Prostate gland (tissue), 2 donors: Measurements from ENCODE around the gene DCAF7. TPM values are rescaled to one million over a fixed set of nuclear protein-coding genes. Genes with fewer than 3 reads are reported as not detected.

Experiments used
- DNase-seq: peaks from one replicate; pipeline ENCODE4 v3.0.0-alpha.2; 2019; ENCODE audit warnings: low spot score
- H3K27ac ChIP-seq, 2 donors: fragments of 200-600 bp; sonication (generic); 2 replicates each; pipeline ENCODE4 v1.5.1; 2017 to 2019
- H3K27me3 ChIP-seq: fragments of 200-600 bp; sonication (generic); replicated peaks from 2 replicates; pipeline ENCODE4 v1.5.1; 2019; ENCODE audit not compliant: insufficient read depth
- H3K36me3 ChIP-seq, 2 donors: fragments of 200-600 bp; sonication (generic); 1 replicate in 1 of 2; 2 replicates in 1 of 2; pipeline versions ENCODE4 v1.5.1 to v1.8.1; 2017 to 2019
- H3K4me1 ChIP-seq: fragments of 200-600 bp; sonication (generic); replicated peaks from 2 replicates; pipeline ENCODE4 v1.5.1; 2019
- H3K4me3 ChIP-seq, 2 donors: fragments of 200-600 bp; sonication (generic); 2 replicates each; pipeline ENCODE4 v1.5.1; 2017 to 2019
- H3K9me3 ChIP-seq: fragments of 200-600 bp; sonication (generic); 2 replicates; pipeline ENCODE4 v1.5.1; 2017
- CTCF ChIP-seq, 4 experiments: fragments of 200-600 bp in 2 of 4; fragments of 450-650 bp in 2 of 4; sonication (generic) in 2 of 4; IDR thresholded peaks; 1 replicate in 3 of 4; 2 replicates in 1 of 4; pipeline ENCODE4 v1.5.1; 2016 to 2019; ENCODE audit warnings: antibody characterized with exemption in 4 of 4, mild to moderate bottlenecking in 2 of 4, moderate library complexity in 2 of 4
- POLR2A ChIP-seq: fragments of 450-650 bp; IDR thresholded peaks from one replicate; pipeline ENCODE4 v1.6.1; 2016; ENCODE audit warnings: antibody characterized with exemption, mild to moderate bottlenecking
- POLR2AphosphoS5 ChIP-seq: sonication (generic); formaldehyde crosslinking; IDR thresholded peaks from one replicate; pipeline ENCODE4 v1.6.1; 2017; ENCODE audit warnings: antibody characterized with exemption
- WGBS: methylation state at CpG from one replicate; pipeline ENCODE4 v1.1.5; 2018; 5-methylcytosine and 5-hydroxymethylcytosine counted together
- intact Hi-C: fragments of 100-400 bp; cut with DNase I; formaldehyde crosslinking; loops from one replicate; pipeline ENCODE4 v1.14.2; 2022
- total RNA-seq, 2 donors: library from RNA; depleted of rRNA; stranded (reverse); fragments of >200 nt; gene quantifications; one replicate each; pipeline ENCODE4 v1.1.0, GENCODE V29; 2016

Gene DCAF7
- total RNA-seq, 2 donors from 2014 or later = 48.9 to 68.6 TPM

GRCh38 chr17:63631062-63631461 is 80.8 kb downstream of the DCAF7 start:
- intact Hi-C loops = no loop called here
- Histone ChIP-seq H3K27ac (peak overlapping the region; percentile 6 to 13), H3K4me3 (no peak overlapping the region), H3K4me1 (peaks cover 14% of the 10 kb centered on the region), H3K27me3 (no peaks in the 10 kb centered on the region), H3K9me3 (no peaks in the 10 kb centered on the region), H3K36me3 (no peaks in the 10 kb centered on the region)
- 90% methylated on average over 3 of the region's 3 CpGs for WGBS
- no peak for DNase-seq
- TF ChIP-seq POLR2A (no peak), CTCF (IDR thresholded peaks at IDR 0.05) (no peak), POLR2AphosphoS5 (no peak)

- WGBS = 48% methylated on average over 1 of the region's 1 CpG
- Histone ChIP-seq H3K36me3 (no peaks in the 10 kb centered on the region), H3K27me3 (no peaks in the 10 kb centered on the region), H3K9me3 (no peaks in the 10 kb centered on the region), H3K27ac (peak overlapping the region; percentile 6 to 13), H3K4me3 (no peak overlapping the region), H3K4me1 (peaks cover 11% of the 10 kb centered on the region)
- TF ChIP-seq CTCF (IDR thresholded peaks at IDR 0.05) (no peak), POLR2A (no peak), POLR2AphosphoS5 (no peak)
- no peak for DNase-seq
- intact Hi-C loops = no loop called here
Measured at GRCh38 chr17:63631626-63632025, 81.3 kb downstream of the DCAF7 start.

- TF ChIP-seq CTCF (IDR thresholded peaks at IDR 0.05) = no peak
- TF ChIP-seq POLR2AphosphoS5 = no peak
- TF ChIP-seq POLR2A = no peak
- peaks cover 7% of the 10 kb centered on the region for H3K4me1 ChIP-seq
- no peak overlapping the region for H3K4me3 ChIP-seq
- no peaks in the 10 kb centered on the region for H3K27me3 ChIP-seq
- no peaks in the 10 kb centered on the region for H3K36me3 ChIP-seq
- DNase-seq = no peak
- intact Hi-C loops = no loop called here
- H3K27ac ChIP-seq = no peak overlapping the region
- no peaks in the 10 kb centered on the region for H3K9me3 ChIP-seq
Measured at GRCh38 chr17:63633742-63634141, 83.5 kb downstream of the DCAF7 start.

GRCh38 chr17:63634163-63634562 is 83.9 kb downstream of the DCAF7 start:
- Histone ChIP-seq H3K9me3 (no peaks in the 10 kb centered on the region), H3K4me1 (peaks cover 7% of the 10 kb centered on the region), H3K27ac (no peak overlapping the region), H3K27me3 (no peaks in the 10 kb centered on the region), H3K36me3 (no peaks in the 10 kb centered on the region), H3K4me3 (no peak overlapping the region)
- 71% methylated on average over 4 of the region's 4 CpGs for WGBS
- intact Hi-C loops = no loop called here
- TF ChIP-seq POLR2A (no peak), POLR2AphosphoS5 (no peak), CTCF (IDR thresholded peaks at IDR 0.05) (no peak)
- DNase-seq = no peak

- Histone ChIP-seq H3K36me3 (no peaks in the 10 kb centered on the region), H3K4me1 (peaks cover 2% of the 10 kb centered on the region), H3K27me3 (no peaks in the 10 kb centered on the region), H3K27ac (no peak overlapping the region), H3K4me3 (no peak overlapping the region), H3K9me3 (no peaks in the 10 kb centered on the region)
- intact Hi-C loops = no loop called here
- DNase-seq = no peak
- no peak for TF ChIP-seq POLR2AphosphoS5
- TF ChIP-seq CTCF (IDR thresholded peaks at IDR 0.05) = no peak
- no peak for TF ChIP-seq POLR2A
- WGBS = 59% methylated on average over 1 of the region's 1 CpG
Measured at GRCh38 chr17:63634816-63635215, 84.5 kb downstream of the DCAF7 start.
